H1 (cell line): Measurements from ENCODE around the gene TMEM253. TPM values are rescaled to one million over a fixed set of nuclear protein-coding genes. Genes with fewer than 3 reads are reported as not detected.

Source experiments
- CHD2 ChIP-seq: IDR thresholded peaks from 2 replicates; pipeline ENCODE4 v1.6.1; 2012; ENCODE audit warnings: low read length, improper control_type of control experiment
- SIX5 ChIP-seq: IDR thresholded peaks from 2 replicates; pipeline ENCODE4 v1.6.1; 2011; ENCODE audit warnings: mild to moderate bottlenecking, low read depth, low read length
- polyA plus RNA-seq, 7 experiments: library from polyadenylated mRNA; depleted of rRNA in 3 of 7; stranded (reverse) in 5 of 7; unstranded in 2 of 7; fragments of >200 nt in 5 of 7; fragments of 200-250 nt in 2 of 7; gene quantifications; 1 replicate in 5 of 7; 2 replicates in 1 of 7; 4 replicates in 1 of 7; pipeline versions ENCODE4 v1.2.1 to v1.2.3, GENCODE V29; 2011 to 2013; ENCODE audit warnings: missing spikeins in 2 of 7, mixed read lengths in 2 of 7
- total RNA-seq: library from RNA; stranded (reverse); fragmentation: NEBNext Ultra II Directional; extraction: Animal tissue kit (Norgen Biotek cat#: 25700); gene quantifications from 2 replicates; pipeline ENCODE4 v1.2.1, GENCODE V29; 2021

Gene TMEM253
- total and polyA plus RNA-seq, 2 of the 8 experiments (the other 6 are each of a cell fraction or from before 2014, with no cell fraction given), result 1.9 to 2.2 TPM

- TF ChIP-seq CHD2 (no peak), SIX5 (no peak)
Observed at GRCh38 chr14:21075719-21076437, 25.0 kb upstream of the TMEM253 start (continued).
